Stimulated activated CD4-positive, alpha-beta T cell treated with anti-CD3 and anti-CD28 coated beads, Interleukin-1b, Interleukin-23, amount 100 ng/mL, for 1 hour (primary cell): ENCODE results near the gene PSMA6.

Experiments
- DNase-seq, 2 donors: peaks; one replicate each; pipeline ENCODE4 v3.0.0-alpha.2; 2020; ENCODE audit warnings: low read depth in 2 of 2

Gene PSMA6

GRCh38 chr14:35367056-35367372, 74.8 kb downstream of the PSMA6 start:
- DNase-seq, result no peak
